ENCODE data around the gene ALDH3B2.
"Not testable (repeated sequence)": the region's sequence is repeated elsewhere in the genome, so short reads cannot be mapped to it uniquely, and the experiment has no call there.

Gene ALDH3B2

DNA sequence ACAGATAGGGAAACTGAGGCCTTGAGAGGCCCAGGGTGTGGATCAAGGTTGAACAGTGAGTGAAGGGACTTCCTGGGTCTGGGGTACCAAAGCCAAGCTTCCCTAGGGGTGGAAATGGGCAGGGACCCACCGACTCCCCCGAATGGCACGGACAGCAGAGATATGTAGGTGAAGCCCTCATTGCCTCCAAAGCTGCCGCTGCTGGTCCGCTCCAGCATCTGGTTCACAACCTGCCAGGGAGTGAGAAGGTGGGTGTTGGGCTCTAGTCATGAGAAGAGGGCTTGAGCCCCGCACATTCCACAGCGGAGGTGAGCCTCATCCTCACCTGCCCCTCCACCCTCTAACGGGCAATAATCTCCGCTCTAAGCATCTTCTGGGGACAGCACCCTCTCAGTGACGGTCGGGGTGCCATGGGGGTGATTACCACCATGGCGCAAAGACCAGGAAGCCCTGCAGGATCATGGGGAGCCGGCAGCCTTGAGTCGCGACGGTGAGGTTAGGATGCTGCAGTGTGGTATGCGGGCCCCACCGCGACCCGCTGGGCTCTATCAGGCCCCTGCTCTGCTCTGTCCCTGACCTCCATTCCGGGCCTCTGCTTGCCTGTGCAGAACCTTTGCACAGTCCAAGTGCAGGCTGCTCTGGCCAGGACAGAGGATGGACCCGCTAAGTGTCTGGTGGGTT lies 10.8 kb downstream of the ALDH3B2 start:
- H3K9me3 ChIP-seq (ENCODE audit: control insufficient read depth, low read length) = no peaks in the 10 kb centered on the region
- H3K4me1 ChIP-seq (ENCODE audit: control insufficient read depth, insufficient read depth, low read length, poor library complexity, severe bottlenecking) = no peaks in the 10 kb centered on the region
- DNase-seq = no peak
- H3K36me3 ChIP-seq (ENCODE audit: control insufficient read depth, insufficient read depth, low read length) = no peaks in the 10 kb centered on the region
- H3K27me3 ChIP-seq (replicated peaks; ENCODE audit: control insufficient read depth, insufficient read depth, low read length, poor library complexity, severe bottlenecking) = no peaks in the 10 kb centered on the region
- H3K27ac ChIP-seq (ENCODE audit: insufficient read depth, low read length, poor library complexity, severe bottlenecking) = no peak overlapping the region
- no peak overlapping the region for H3K4me3 ChIP-seq (ENCODE audit: insufficient read depth, low read depth, low read length, poor library complexity, severe bottlenecking)

DNA sequence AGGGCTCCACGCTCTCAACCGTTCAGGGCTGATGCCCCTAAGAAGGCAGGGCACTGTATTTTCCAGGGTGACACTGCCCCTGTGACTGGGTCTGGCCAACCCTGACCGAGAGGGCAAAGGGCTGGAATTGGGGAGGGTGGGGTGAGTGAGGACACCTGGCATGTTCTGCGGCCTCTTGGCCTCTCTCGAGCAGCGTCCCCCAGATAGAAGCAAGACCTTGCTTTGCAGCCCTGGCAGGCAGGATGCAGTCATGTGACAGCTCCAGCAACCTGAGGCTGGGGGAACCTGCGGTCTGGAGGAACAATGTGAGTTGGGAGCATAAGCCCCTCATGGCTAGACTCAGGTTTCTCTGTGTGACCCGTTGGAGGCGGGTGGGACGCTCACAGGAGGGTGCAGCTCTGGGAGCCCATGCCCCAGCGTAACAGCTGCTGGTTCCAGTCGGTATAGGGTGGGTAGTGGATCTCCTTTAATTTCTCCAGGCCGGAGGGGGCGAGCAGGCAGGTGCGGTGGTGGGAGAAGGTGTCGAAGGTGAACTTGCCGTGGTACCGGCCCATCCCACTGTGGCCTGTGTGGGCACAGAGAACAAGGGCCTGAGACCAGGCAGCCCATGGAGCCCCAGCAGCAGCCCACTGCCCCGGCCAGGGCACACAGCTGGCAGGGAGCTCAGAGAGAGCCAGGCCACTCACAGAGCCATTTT lies 11.4 kb downstream of the ALDH3B2 start:
- H3K27me3 ChIP-seq (replicated peaks; ENCODE audit: control insufficient read depth, insufficient read depth, low read length, poor library complexity, severe bottlenecking) = no peaks in the 10 kb centered on the region
- no peaks in the 10 kb centered on the region for H3K9me3 ChIP-seq (ENCODE audit: control insufficient read depth, low read length)
- H3K4me1 ChIP-seq (ENCODE audit: control insufficient read depth, insufficient read depth, low read length, poor library complexity, severe bottlenecking) = no peaks in the 10 kb centered on the region
- DNase-seq = no peak
- H3K27ac ChIP-seq (ENCODE audit: insufficient read depth, low read length, poor library complexity, severe bottlenecking) = no peak overlapping the region
- H3K36me3 ChIP-seq (ENCODE audit: control insufficient read depth, insufficient read depth, low read length) = no peaks in the 10 kb centered on the region
- H3K4me3 ChIP-seq (ENCODE audit: insufficient read depth, low read depth, low read length, poor library complexity, severe bottlenecking) = no peak overlapping the region

DNA sequence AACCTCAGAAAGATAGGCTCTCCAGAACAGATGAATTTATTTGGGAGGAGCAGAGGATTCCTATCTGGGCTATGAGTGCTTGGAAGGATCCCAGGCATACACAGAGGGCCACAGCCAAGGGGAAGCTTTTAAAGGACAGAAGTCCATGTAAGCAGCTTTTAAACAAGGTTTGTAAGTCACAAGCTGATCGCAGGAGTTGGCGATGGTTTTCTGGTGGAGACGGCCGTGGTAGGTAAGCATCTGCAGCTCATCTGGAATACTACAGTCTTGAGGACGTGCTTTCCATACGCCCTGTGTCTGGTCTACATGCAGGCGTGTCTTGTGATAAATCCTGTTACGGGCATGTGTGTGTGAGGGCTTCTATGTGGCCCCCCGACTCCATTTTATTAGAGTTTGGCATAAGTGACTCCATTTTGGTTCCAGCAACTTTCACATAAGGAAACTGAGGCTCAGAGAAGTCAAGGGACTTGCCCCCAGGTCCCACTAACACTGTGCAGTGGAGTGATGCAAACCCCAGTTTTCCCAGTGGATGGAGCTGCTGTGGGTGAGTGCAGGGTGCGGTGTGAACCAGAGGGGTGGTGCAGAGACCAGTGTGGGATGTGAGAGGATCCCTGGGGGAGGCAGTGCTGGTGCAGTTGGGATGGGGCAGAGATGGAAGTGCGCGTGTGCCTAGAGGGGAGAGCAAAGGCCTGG lies 12.1 kb downstream of the ALDH3B2 start:
- Histone ChIP-seq H3K9me3 (ENCODE audit: control insufficient read depth, low read length) (no peaks in the 10 kb centered on the region), H3K4me3 (ENCODE audit: insufficient read depth, low read depth, low read length, poor library complexity, severe bottlenecking) (no peak overlapping the region), H3K36me3 (ENCODE audit: control insufficient read depth, insufficient read depth, low read length) (no peaks in the 10 kb centered on the region)

DNA sequence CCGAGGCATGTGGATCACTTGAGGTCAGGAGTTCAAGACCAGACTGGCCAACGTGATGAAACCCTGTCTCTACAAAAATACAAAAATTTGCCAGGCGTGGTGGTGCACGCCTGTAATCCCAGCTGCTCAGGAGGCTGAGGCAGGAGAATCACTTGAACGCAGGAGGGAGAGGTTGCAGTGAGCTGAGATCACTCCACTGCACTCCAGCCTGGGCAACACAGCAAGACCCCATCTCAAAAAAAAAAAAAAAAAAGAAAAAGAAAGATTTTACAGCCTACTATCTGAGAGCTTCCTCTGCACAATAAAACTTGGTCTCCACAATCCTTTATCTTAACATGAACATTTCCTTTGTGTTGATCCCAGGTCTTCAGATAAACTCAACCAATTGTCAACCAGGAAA lies 13.7 kb downstream of the ALDH3B2 start:
- not testable (repeated sequence) for H3K27me3 ChIP-seq (replicated peaks; ENCODE audit: control insufficient read depth, insufficient read depth, low read length, poor library complexity, severe bottlenecking); H3K9me3 ChIP-seq (ENCODE audit: control insufficient read depth, low read length); H3K36me3 ChIP-seq (ENCODE audit: control insufficient read depth, insufficient read depth, low read length); H3K4me3 ChIP-seq (ENCODE audit: insufficient read depth, low read depth, low read length, poor library complexity, severe bottlenecking); DNase-seq; H3K27ac ChIP-seq (ENCODE audit: insufficient read depth, low read length, poor library complexity, severe bottlenecking); H3K4me1 ChIP-seq (ENCODE audit: control insufficient read depth, insufficient read depth, low read length, poor library complexity, severe bottlenecking)

More for the DNA sequence above, 12.1 kb downstream of the ALDH3B2 start:
- Histone ChIP-seq H3K27me3 (replicated peaks; ENCODE audit: control insufficient read depth, insufficient read depth, low read length, poor library complexity, severe bottlenecking) (no peaks in the 10 kb centered on the region), H3K4me1 (ENCODE audit: control insufficient read depth, insufficient read depth, low read length, poor library complexity, severe bottlenecking) (no peaks in the 10 kb centered on the region), H3K27ac (ENCODE audit: insufficient read depth, low read length, poor library complexity, severe bottlenecking) (no peak overlapping the region)
- DNase-seq = no peak

DNA sequence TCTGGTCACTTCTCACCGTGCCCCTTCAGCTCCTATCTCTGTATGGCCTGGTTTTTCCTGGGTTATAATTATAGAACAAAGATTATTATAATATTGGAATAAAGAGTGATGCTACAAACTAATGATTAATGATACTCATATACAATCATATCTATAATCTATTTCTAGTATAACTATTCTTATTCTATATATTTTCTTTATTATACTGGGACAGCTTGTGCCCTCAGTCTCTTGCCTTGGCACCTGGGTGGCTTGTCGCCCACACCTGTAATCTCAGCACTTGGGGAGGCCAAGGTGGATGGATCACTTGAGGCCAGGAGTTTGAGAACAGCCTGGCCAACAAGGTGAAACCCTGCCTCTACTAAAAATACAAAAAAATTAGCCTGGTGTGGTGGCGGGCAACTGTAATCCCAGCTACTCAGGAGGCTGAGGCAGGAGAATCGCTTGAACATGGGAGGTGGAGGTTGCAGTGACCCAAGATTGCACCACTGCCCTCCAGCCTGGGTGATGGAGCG lies 14.7 kb downstream of the ALDH3B2 start:
- not testable (repeated sequence) for DNase-seq; H3K27me3 ChIP-seq (replicated peaks; ENCODE audit: control insufficient read depth, insufficient read depth, low read length, poor library complexity, severe bottlenecking); H3K27ac ChIP-seq (ENCODE audit: insufficient read depth, low read length, poor library complexity, severe bottlenecking); H3K36me3 ChIP-seq (ENCODE audit: control insufficient read depth, insufficient read depth, low read length); H3K4me1 ChIP-seq (ENCODE audit: control insufficient read depth, insufficient read depth, low read length, poor library complexity, severe bottlenecking); H3K9me3 ChIP-seq (ENCODE audit: control insufficient read depth, low read length); H3K4me3 ChIP-seq (ENCODE audit: insufficient read depth, low read depth, low read length, poor library complexity, severe bottlenecking)

DNA sequence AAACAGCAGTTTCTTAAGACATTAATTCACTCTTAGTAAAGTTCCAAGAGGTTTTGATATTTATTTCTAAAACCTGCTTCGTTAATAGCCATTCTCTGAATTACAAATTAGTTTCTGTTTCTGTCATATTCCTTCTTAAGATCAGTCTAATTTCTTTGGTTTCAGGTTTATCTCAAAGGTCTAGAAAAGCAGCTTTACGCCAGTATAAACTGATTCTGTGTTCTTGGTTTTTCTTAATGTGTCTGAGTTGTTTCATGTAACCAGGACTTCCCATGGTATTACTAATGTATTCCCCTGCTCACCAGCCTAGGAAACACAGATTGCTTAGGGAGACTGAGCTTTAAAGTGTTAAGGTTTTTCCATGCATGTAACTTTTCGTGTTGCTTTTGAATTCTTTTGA lies 17.1 kb downstream of the ALDH3B2 start:
- H3K4me3 ChIP-seq (ENCODE audit: insufficient read depth, low read depth, low read length, poor library complexity, severe bottlenecking) = no peak overlapping the region
- no peaks in the 10 kb centered on the region for H3K36me3 ChIP-seq (ENCODE audit: control insufficient read depth, insufficient read depth, low read length)
- H3K27ac ChIP-seq (ENCODE audit: insufficient read depth, low read length, poor library complexity, severe bottlenecking) = no peak overlapping the region
- H3K27me3 ChIP-seq (replicated peaks; ENCODE audit: control insufficient read depth, insufficient read depth, low read length, poor library complexity, severe bottlenecking) = no peaks in the 10 kb centered on the region
- H3K9me3 ChIP-seq (ENCODE audit: control insufficient read depth, low read length) = no peaks in the 10 kb centered on the region
- no peaks in the 10 kb centered on the region for H3K4me1 ChIP-seq (ENCODE audit: control insufficient read depth, insufficient read depth, low read length, poor library complexity, severe bottlenecking)
- DNase-seq = no peak

DNA sequence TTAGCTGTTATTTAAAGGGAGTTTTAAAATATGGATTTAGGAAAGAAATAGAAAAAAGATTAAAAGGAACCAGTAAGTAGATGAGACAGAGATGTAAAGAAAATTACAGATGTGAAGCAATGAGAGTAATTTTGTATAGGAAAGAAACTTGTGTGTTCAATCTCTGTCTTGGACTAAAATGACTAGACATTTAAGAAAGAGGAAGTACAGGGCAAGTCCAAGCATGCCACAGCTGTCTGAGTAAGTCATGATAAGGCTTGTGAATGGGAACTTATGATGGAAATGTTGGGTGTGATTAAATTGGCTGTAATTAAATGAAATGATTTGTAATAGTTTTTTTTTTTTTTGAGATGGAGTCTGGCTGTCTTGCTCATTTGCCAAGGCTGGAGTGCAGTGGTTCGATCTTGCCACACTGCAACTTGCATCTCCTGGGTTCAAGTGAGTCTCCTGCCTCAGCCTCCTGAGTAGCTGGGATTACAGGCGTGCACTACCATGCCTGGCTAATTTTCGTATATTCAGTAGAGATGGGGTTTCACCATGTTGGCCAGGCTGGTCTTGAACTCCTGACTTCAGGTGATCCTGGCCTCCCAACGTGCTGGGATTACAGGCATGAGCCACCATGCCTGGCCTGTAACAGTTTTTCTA lies 18.0 kb downstream of the ALDH3B2 start:
- H3K9me3 ChIP-seq (ENCODE audit: control insufficient read depth, low read length) = no peaks in the 10 kb centered on the region
- no peak for DNase-seq
- H3K27ac ChIP-seq (ENCODE audit: insufficient read depth, low read length, poor library complexity, severe bottlenecking) = no peak overlapping the region
- H3K4me1 ChIP-seq (ENCODE audit: control insufficient read depth, insufficient read depth, low read length, poor library complexity, severe bottlenecking) = no peaks in the 10 kb centered on the region
- H3K4me3 ChIP-seq (ENCODE audit: insufficient read depth, low read depth, low read length, poor library complexity, severe bottlenecking) = no peak overlapping the region
- no peaks in the 10 kb centered on the region for H3K27me3 ChIP-seq (replicated peaks; ENCODE audit: control insufficient read depth, insufficient read depth, low read length, poor library complexity, severe bottlenecking)
- H3K36me3 ChIP-seq (ENCODE audit: control insufficient read depth, insufficient read depth, low read length) = no peaks in the 10 kb centered on the region

DNA sequence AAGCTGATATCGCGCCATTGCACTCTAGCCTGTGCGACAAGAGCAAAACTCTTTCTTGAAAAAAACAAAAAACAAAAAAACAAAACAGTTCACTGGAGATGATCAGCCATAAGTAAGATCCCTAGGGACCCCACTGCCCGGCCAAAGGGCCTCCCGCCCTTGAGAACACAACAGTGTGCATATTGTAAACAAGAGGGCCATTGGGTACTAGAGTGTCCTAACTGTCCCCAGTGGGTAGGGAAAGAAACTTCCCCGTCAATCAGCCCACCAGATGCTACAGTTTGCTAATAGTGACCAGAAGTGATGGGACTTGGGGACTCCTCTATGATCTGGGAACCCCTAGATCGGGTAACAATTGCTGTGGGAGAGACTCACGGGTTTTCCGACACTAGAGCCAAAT lies 20.2 kb downstream of the ALDH3B2 start:
- Histone ChIP-seq H3K9me3 (ENCODE audit: control insufficient read depth, low read length) (no peaks in the 10 kb centered on the region), H3K36me3 (ENCODE audit: control insufficient read depth, insufficient read depth, low read length) (no peaks in the 10 kb centered on the region), H3K27me3 (replicated peaks; ENCODE audit: control insufficient read depth, insufficient read depth, low read length, poor library complexity, severe bottlenecking) (no peaks in the 10 kb centered on the region), H3K27ac (ENCODE audit: insufficient read depth, low read length, poor library complexity, severe bottlenecking) (no peak overlapping the region), H3K4me1 (ENCODE audit: control insufficient read depth, insufficient read depth, low read length, poor library complexity, severe bottlenecking) (no peaks in the 10 kb centered on the region), H3K4me3 (ENCODE audit: insufficient read depth, low read depth, low read length, poor library complexity, severe bottlenecking) (no peak overlapping the region)
- no peak for DNase-seq

DNA sequence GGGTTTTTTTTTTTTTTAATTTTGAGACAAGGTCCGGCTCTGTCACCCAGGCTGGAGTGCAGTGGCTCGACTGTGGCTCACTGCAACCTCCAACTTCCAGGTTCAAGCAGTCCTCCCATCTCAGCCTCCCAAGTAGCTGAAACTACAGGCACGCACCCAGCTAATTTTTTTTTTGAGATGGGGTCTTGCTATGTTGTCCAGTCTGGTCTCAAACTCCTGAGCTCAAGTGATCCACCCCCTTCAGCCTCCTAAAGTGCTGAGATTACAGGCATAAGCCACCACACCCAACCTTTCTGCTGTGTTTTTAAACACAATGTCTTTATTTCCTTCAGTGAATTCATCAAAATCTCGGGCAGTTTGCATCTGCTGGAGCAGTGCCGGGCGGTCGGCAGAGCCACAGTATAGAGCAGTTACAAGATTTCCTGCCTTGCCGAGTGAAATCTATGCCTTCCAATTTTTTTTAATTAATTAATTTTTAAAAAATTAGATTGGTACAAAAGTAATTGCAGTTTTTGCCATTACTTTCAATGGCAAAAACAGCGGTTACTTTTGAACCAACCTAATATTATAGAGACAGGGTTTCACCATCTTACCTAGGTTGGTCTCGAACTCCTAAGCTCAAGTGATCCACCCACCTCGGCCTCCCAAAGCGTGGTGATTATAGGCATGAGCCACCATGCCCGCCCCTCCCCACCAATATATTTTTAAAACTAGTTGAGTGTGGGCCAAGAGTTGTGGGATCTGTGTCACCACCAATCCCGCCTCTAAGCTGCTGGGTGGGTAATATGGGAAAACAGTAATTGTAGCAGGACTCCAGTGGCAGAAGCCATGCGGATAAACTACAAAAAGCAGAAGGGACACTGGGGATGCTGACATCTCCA lies 21.2 kb downstream of the ALDH3B2 start:
- DNase-seq = no peak
- Histone ChIP-seq H3K4me3 (ENCODE audit: insufficient read depth, low read depth, low read length, poor library complexity, severe bottlenecking) (no peak overlapping the region), H3K27me3 (replicated peaks; ENCODE audit: control insufficient read depth, insufficient read depth, low read length, poor library complexity, severe bottlenecking) (no peaks in the 10 kb centered on the region), H3K9me3 (ENCODE audit: control insufficient read depth, low read length) (no peaks in the 10 kb centered on the region), H3K4me1 (ENCODE audit: control insufficient read depth, insufficient read depth, low read length, poor library complexity, severe bottlenecking) (no peaks in the 10 kb centered on the region), H3K27ac (ENCODE audit: insufficient read depth, low read length, poor library complexity, severe bottlenecking) (no peak overlapping the region), H3K36me3 (ENCODE audit: control insufficient read depth, insufficient read depth, low read length) (no peaks in the 10 kb centered on the region)

All from effector memory CD4-positive, alpha-beta T cell (primary cell).